ENCODE results near the gene NHEJ1.

Gene NHEJ1

GRCh38 chr2:219073413-219074129 lies 87.0 kb downstream of the NHEJ1 start:
- H3K36me3 ChIP-seq (ENCODE audit: control insufficient read depth in 4 of 4, insufficient read depth in 4 of 4, low read length in 3 of 4): peaks cover 6 to 34% (median 15%) of the 10 kb centered on the region in 4 experiments
- H3K27ac ChIP-seq (ENCODE audit: insufficient read depth in 1 of 2, low read depth in 1 of 2, low read length in 2 of 2, poor library complexity in 1 of 2, severe bottlenecking in 2 of 2): no peak overlapping the region
- no peaks in the 10 kb centered on the region for H3K4me1 ChIP-seq (ENCODE audit: control extremely low read depth in 1 of 4, control insufficient read depth in 4 of 4, insufficient read depth in 4 of 4, low read length in 3 of 4)
- ChIA-PET POLR2A (no interaction called here), CTCF (interaction anchor here (0.6 to 25.1 kb wide), 24 partner anchors 9 to 388 kb away, joined by 3 to 336 read pairs (median 6); partner anchors contain the start of gene IHH)
- peak; percentile 44 to 57 (median 50) for DNase-seq
- no peak overlapping the region for H3K4me3 ChIP-seq (ENCODE audit: control insufficient read depth in 1 of 7, extremely low read depth in 1 of 7, insufficient read depth in 4 of 7, low read depth in 2 of 7, low read length in 6 of 7)
- no peaks in the 10 kb centered on the region for H3K9me3 ChIP-seq (ENCODE audit: control extremely low read depth in 1 of 5, control insufficient read depth in 4 of 5, insufficient read depth in 2 of 5, low read depth in 1 of 5, low read length in 4 of 5)
- no peaks in the 10 kb centered on the region for H3K27me3 ChIP-seq (replicated peaks in 2 of 5; ENCODE audit: control insufficient read depth in 4 of 5, insufficient read depth in 5 of 5, low read length in 4 of 5)
- WGBS (ENCODE audit: insufficient coverage): 50% methylated on average over 8 of the region's 14 CpGs

GRCh38 chr2:219072741-219073250 lies 87.8 kb downstream of the NHEJ1 start:
- CTCF ChIA-PET: interaction anchor here (0.6 to 25.1 kb wide), 25 partner anchors 8 to 389 kb away, joined by 3 to 336 read pairs (median 5); partner anchors contain the start of gene IHH
- no peak for DNase-seq
- no peaks in the 10 kb centered on the region for H3K27me3 ChIP-seq (replicated peaks in 2 of 5; ENCODE audit: control insufficient read depth in 4 of 5, insufficient read depth in 5 of 5, low read length in 4 of 5)
- H3K4me3 ChIP-seq (ENCODE audit: control insufficient read depth in 1 of 7, extremely low read depth in 1 of 7, insufficient read depth in 4 of 7, low read depth in 2 of 7, low read length in 6 of 7): no peak overlapping the region
- peaks cover 6 to 34% (median 13%) of the 10 kb centered on the region in 4 experiments for H3K36me3 ChIP-seq (ENCODE audit: control insufficient read depth in 4 of 4, insufficient read depth in 4 of 4, low read length in 3 of 4)
- H3K9me3 ChIP-seq (ENCODE audit: control extremely low read depth in 1 of 5, control insufficient read depth in 4 of 5, insufficient read depth in 2 of 5, low read depth in 1 of 5, low read length in 4 of 5): no peaks in the 10 kb centered on the region
- no peak overlapping the region for H3K27ac ChIP-seq (ENCODE audit: insufficient read depth in 1 of 2, low read depth in 1 of 2, low read length in 2 of 2, poor library complexity in 1 of 2, severe bottlenecking in 2 of 2)
- no peaks in the 10 kb centered on the region for H3K4me1 ChIP-seq (ENCODE audit: control extremely low read depth in 1 of 4, control insufficient read depth in 4 of 4, insufficient read depth in 4 of 4, low read length in 3 of 4)
- POLR2A ChIA-PET: no interaction called here
- WGBS (ENCODE audit: insufficient coverage): 100% methylated on average over 5 of the region's 9 CpGs

DNA sequence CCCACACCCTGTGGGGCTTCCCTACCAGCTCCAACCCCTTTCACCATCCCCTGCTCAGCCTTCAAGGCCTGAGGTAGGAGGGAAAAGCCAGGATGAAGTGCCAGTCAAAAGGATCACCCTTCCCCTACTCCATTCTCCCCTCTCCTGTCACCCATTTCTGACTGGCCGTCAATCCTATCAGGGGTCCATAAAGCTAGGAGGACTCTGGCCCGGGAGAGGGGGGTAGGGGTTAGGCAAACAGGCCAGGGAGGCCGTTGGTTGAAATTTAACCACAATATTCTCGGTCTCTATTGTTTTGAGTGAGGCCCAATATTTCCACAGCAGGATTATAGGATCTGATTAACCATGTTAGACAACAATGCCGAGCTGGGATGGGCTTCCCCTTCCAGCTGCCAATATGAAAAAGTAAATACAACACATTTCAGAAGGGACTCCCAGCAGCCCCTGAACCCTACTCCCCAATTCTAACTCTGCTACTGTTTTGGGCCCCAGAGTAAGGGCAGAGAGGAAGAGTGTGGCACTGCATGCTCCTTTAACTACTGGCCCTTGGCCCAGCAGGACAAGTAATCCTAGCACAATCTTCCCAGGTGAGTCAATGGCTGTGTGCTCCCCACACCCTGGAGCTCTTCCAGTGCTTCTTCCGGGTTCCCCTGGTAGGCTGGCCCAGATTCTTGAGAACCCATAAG lies 89.3 kb downstream of the NHEJ1 start:
- Histone ChIP-seq H3K9me3 (ENCODE audit: control extremely low read depth in 1 of 5, control insufficient read depth in 4 of 5, insufficient read depth in 2 of 5, low read depth in 1 of 5, low read length in 4 of 5) (no peaks in the 10 kb centered on the region), H3K4me1 (ENCODE audit: control extremely low read depth in 1 of 4, control insufficient read depth in 4 of 4, insufficient read depth in 4 of 4, low read length in 3 of 4) (no peaks in the 10 kb centered on the region), H3K27ac (ENCODE audit: insufficient read depth in 1 of 2, low read depth in 1 of 2, low read length in 2 of 2, poor library complexity in 1 of 2, severe bottlenecking in 2 of 2) (no peak overlapping the region), H3K4me3 (ENCODE audit: control insufficient read depth in 1 of 7, extremely low read depth in 1 of 7, insufficient read depth in 4 of 7, low read depth in 2 of 7, low read length in 6 of 7) (no peak overlapping the region), H3K36me3 (ENCODE audit: control insufficient read depth in 4 of 4, insufficient read depth in 4 of 4, low read length in 3 of 4) (peaks cover 0 to 20% (median 9%) of the 10 kb centered on the region in 4 experiments), H3K27me3 (replicated peaks in 2 of 5; ENCODE audit: control insufficient read depth in 4 of 5, insufficient read depth in 5 of 5, low read length in 4 of 5) (peaks cover 0 to under 1% (median 0%) of the 10 kb centered on the region in 5 experiments)
- DNase-seq: no peak
- CTCF ChIA-PET: interaction anchor here (0.9 to 25.1 kb wide), 16 partner anchors 8 to 332 kb away, joined by 3 to 336 read pairs (median 9); partner anchors contain the start of gene IHH
- POLR2A ChIA-PET: no interaction called here
- 89% methylated on average over 4 of the region's 6 CpGs for WGBS (ENCODE audit: insufficient coverage)

GRCh38 chr2:219065484-219065883 lies 95.1 kb downstream of the NHEJ1 start:
- no peaks in the 10 kb centered on the region for H3K9me3 ChIP-seq (ENCODE audit: control extremely low read depth in 1 of 5, control insufficient read depth in 4 of 5, insufficient read depth in 2 of 5, low read depth in 1 of 5, low read length in 4 of 5)
- CTCF ChIA-PET: interaction anchor here (0.7 to 25.1 kb wide), 4 partner anchors 7 to 55 kb away, joined by 3 to 336 read pairs (median 18); no protein-coding TSS in a partner anchor
- H3K4me3 ChIP-seq (ENCODE audit: control insufficient read depth in 1 of 7, extremely low read depth in 1 of 7, insufficient read depth in 4 of 7, low read depth in 2 of 7, low read length in 6 of 7): no peak overlapping the region
- no peak overlapping the region for H3K27ac ChIP-seq (ENCODE audit: insufficient read depth in 1 of 2, low read depth in 1 of 2, low read length in 2 of 2, poor library complexity in 1 of 2, severe bottlenecking in 2 of 2)
- H3K36me3 ChIP-seq (ENCODE audit: control insufficient read depth in 4 of 4, insufficient read depth in 4 of 4, low read length in 3 of 4): no peaks in the 10 kb centered on the region
- DNase-seq: no peak
- H3K27me3 ChIP-seq (replicated peaks in 2 of 5; ENCODE audit: control insufficient read depth in 4 of 5, insufficient read depth in 5 of 5, low read length in 4 of 5): peaks cover 0 to 46% (median 29%) of the 10 kb centered on the region in 5 experiments
- POLR2A ChIA-PET: no interaction called here
- H3K4me1 ChIP-seq (ENCODE audit: control extremely low read depth in 1 of 4, control insufficient read depth in 4 of 4, insufficient read depth in 4 of 4, low read length in 3 of 4): peaks cover 0 to 9% (median 6%) of the 10 kb centered on the region in 4 experiments
- WGBS (ENCODE audit: insufficient coverage): 100% methylated on average over 1 of the region's 1 CpG

DNA sequence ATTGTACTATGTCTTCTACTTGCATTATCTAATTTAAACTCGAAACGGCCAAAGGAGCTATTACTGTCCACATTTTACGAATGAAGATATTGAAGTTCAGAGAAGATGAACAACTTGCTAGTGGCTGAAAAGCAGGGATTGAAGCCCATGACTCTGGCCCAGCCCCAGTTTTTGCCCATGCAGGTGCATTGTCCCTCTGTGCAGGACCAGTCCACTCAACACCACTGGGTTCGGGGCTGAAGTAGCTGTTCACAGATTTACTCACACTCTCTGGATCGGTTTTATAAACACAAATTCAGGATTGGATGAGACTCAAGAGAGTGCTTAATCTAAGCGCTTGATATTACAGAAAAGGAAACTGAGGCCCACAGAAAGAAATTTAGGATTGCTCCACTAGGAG lies 98.5 kb downstream of the NHEJ1 start:
- WGBS (ENCODE audit: insufficient coverage): 78% methylated on average over 6 of the region's 6 CpGs

DNA sequence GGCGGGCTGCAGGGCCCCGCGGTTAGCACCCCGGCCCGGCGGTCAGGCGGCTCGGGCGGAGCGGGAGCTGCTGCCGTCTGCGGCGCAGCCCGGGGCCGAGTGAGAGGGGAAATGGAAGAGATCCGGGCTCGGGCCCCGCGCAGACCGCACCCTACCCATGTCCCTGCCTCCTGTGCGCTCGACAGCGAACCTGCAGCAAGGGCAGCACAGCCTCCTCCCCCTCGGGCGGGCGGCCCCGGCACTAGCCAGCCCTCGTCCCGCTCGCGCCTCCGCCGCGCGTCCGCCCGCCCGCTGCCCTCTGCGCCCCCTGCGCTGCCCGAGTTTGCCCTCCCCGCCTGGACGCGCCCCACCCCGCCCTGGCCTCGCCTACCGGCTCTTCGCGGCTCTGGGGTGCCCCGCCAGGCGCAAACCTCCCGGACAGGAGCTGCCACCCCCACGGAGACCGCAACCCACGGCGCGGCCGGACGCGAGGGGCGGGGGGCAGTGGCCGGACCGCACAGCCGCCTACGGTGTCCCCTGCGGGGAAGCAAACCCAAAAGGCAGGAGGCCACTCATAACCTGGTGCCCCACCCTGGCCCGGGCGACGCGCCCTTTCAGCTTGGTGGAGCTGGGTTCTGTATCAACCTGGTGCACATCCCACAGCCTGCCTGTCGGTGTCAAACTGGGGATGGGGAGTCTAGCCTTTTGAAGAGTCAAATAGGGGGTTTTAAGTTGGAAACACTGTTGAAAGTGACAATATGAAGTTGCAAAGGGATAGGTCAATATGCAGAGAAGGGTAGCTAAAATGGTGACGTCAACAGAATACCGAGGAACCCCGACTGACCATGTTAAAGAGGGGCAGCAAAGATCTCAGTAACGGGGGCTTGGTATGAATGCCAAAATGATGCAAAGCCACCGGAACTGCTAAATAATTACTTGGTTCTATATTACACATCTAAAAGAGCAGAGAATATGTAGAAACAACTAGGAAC lies 99.5 kb downstream of the NHEJ1 start, which contains the start of gene IHH:
TSS of gene IHH (minus strand) at position 101 of the 971 bp plus-strand sequence. CDS start 454 bp downstream, outside the sequence.
- peaks cover 0 to 41% (median 21%) of the 10 kb centered on the region in 4 experiments for H3K4me1 ChIP-seq (ENCODE audit: control extremely low read depth in 1 of 4, control insufficient read depth in 4 of 4, insufficient read depth in 4 of 4, low read length in 3 of 4)
- H3K36me3 ChIP-seq (ENCODE audit: control insufficient read depth in 4 of 4, insufficient read depth in 4 of 4, low read length in 3 of 4): no peaks in the 10 kb centered on the region
- WGBS (ENCODE audit: insufficient coverage): under 1% methylated on average over 53 of the region's 76 CpGs
- H3K27ac ChIP-seq (ENCODE audit: insufficient read depth in 1 of 2, low read depth in 1 of 2, low read length in 2 of 2, poor library complexity in 1 of 2, severe bottlenecking in 2 of 2): no peak within 1 kb of the TSS
- H3K4me3 ChIP-seq (ENCODE audit: control insufficient read depth in 1 of 7, extremely low read depth in 1 of 7, insufficient read depth in 4 of 7, low read depth in 2 of 7, low read length in 6 of 7): peak within 1 kb of the TSS in 3 of 7 experiments; percentile 29 to 43 (median 32)
- peaks cover 0 to 89% (median 43%) of the 10 kb centered on the region in 5 experiments for H3K27me3 ChIP-seq (replicated peaks in 2 of 5; ENCODE audit: control insufficient read depth in 4 of 5, insufficient read depth in 5 of 5, low read length in 4 of 5)
- H3K9me3 ChIP-seq (ENCODE audit: control extremely low read depth in 1 of 5, control insufficient read depth in 4 of 5, insufficient read depth in 2 of 5, low read depth in 1 of 5, low read length in 4 of 5): no peaks in the 10 kb centered on the region
- POLR2A ChIA-PET: interaction anchor here (0.5 kb wide), 1 partner anchor 377 kb away, joined by 3 read pairs; no protein-coding TSS in a partner anchor
- CTCF ChIA-PET: interaction anchor here (1.1 to 25.1 kb wide), 9 partner anchors 10 to 93 kb away, joined by 3 to 336 read pairs (median 8); partner anchors contain the start of gene NHEJ1
- DNase-seq: peak; percentile 16 to 60 (median 55)

More for the DNA sequence above, 98.5 kb downstream of the NHEJ1 start:
- no peaks in the 10 kb centered on the region for H3K9me3 ChIP-seq (ENCODE audit: control extremely low read depth in 1 of 5, control insufficient read depth in 4 of 5, insufficient read depth in 2 of 5, low read depth in 1 of 5, low read length in 4 of 5)
- no peak overlapping the region for H3K4me3 ChIP-seq (ENCODE audit: control insufficient read depth in 1 of 7, extremely low read depth in 1 of 7, insufficient read depth in 4 of 7, low read depth in 2 of 7, low read length in 6 of 7)
- peaks cover 0 to 79% (median 38%) of the 10 kb centered on the region in 5 experiments for H3K27me3 ChIP-seq (replicated peaks in 2 of 5; ENCODE audit: control insufficient read depth in 4 of 5, insufficient read depth in 5 of 5, low read length in 4 of 5)
- H3K27ac ChIP-seq (ENCODE audit: insufficient read depth in 1 of 2, low read depth in 1 of 2, low read length in 2 of 2, poor library complexity in 1 of 2, severe bottlenecking in 2 of 2): no peak overlapping the region
- no peaks in the 10 kb centered on the region for H3K36me3 ChIP-seq (ENCODE audit: control insufficient read depth in 4 of 4, insufficient read depth in 4 of 4, low read length in 3 of 4)
- peaks cover 0 to 41% (median 21%) of the 10 kb centered on the region in 4 experiments for H3K4me1 ChIP-seq (ENCODE audit: control extremely low read depth in 1 of 4, control insufficient read depth in 4 of 4, insufficient read depth in 4 of 4, low read length in 3 of 4)
- POLR2A ChIA-PET: interaction anchor here (0.5 kb wide), 1 partner anchor 378 kb away, joined by 3 read pairs; no protein-coding TSS in a partner anchor
- no peak for DNase-seq
- CTCF ChIA-PET: interaction anchor here (1.0 to 25.1 kb wide), 8 partner anchors 10 to 67 kb away, joined by 3 to 336 read pairs (median 5); no protein-coding TSS in a partner anchor

Data from common myeloid progenitor, CD34-positive (primary cell).